GM12878 (cell line): Measurements from ENCODE around the gene RIN1. TPM values are rescaled to one million over a fixed set of nuclear protein-coding genes. Genes with fewer than 3 reads are reported as not detected.
A peak's percentile ranks its signal among the peaks of the same experiment; 100 is the strongest.

Source experiments
- BMI1 ChIP-seq: fragments of 450-650 bp; IDR thresholded peaks from 2 replicates; pipeline ENCODE4 v1.6.1; 2016; ENCODE audit warnings: mild to moderate bottlenecking, moderate library complexity, borderline replicate concordance
- CEBPZ ChIP-seq: fragments of 150-350 bp; IDR thresholded peaks from 2 replicates; pipeline ENCODE4 v1.6.1; 2016; ENCODE audit warnings: low read depth, low read length
- CREB1 ChIP-seq: IDR thresholded peaks from 2 replicates; pipeline ENCODE4 v1.6.1; 2012; ENCODE audit warnings: low read depth, mild to moderate bottlenecking, inconsistent platforms
- E4F1 ChIP-seq: fragments of 450-650 bp; IDR thresholded peaks from 2 replicates; pipeline ENCODE4 v1.6.1; 2018; ENCODE audit warnings: borderline replicate concordance, mild to moderate bottlenecking; ENCODE audit not compliant: partially characterized antibody
- FOS ChIP-seq: IDR thresholded peaks from 3 replicates; pipeline ENCODE4 v1.6.1; 2011; ENCODE audit warnings: borderline replicate concordance; ENCODE audit not compliant: insufficient read length; ENCODE audit errors: extremely low read depth
- HDAC6 ChIP-seq: fragments of 200-600 bp; sonication (generic); IDR thresholded peaks from one replicate; pipeline ENCODE4 v1.8.0; 2017; ENCODE audit warnings: antibody characterized with exemption; ENCODE audit not compliant: unreplicated experiment
- NFYB ChIP-seq: IDR thresholded peaks from 2 replicates; pipeline ENCODE4 v1.6.1; 2011; ENCODE audit warnings: low read depth, mild to moderate bottlenecking, low read length, improper control_type of control experiment, moderate library complexity; ENCODE audit not compliant: insufficient read depth
- POLR2A ChIP-seq: IDR thresholded peaks from 2 replicates; pipeline ENCODE4 v1.6.1; 2011; ENCODE audit warnings: low read depth, mild to moderate bottlenecking, low read length
- RELA ChIP-seq: fragments of 450-650 bp; IDR thresholded peaks from 2 replicates; pipeline ENCODE4 v1.8.0; 2014; ENCODE audit warnings: borderline replicate concordance; ENCODE audit not compliant: partially characterized antibody
- REST ChIP-seq: IDR thresholded peaks from 2 replicates; pipeline ENCODE4 v1.6.1; 2012; ENCODE audit warnings: mild to moderate bottlenecking, low read depth, low read length
- RFX5 ChIP-seq: IDR thresholded peaks from 2 replicates; pipeline ENCODE4 v1.6.1; 2011; ENCODE audit warnings: low read depth, low read length, improper control_type of control experiment
- RUNX3 ChIP-seq: IDR thresholded peaks from 2 replicates; pipeline ENCODE4 v1.6.1; 2012; ENCODE audit warnings: low read length, inconsistent platforms
- STAT1 ChIP-seq: fragments of 450-650 bp; conservative IDR thresholded peaks from 2 replicates; pipeline ENCODE4 v1.6.1; 2014; ENCODE audit warnings: antibody characterized with exemption, mild to moderate bottlenecking
- TAF1 ChIP-seq: IDR thresholded peaks from 2 replicates; pipeline ENCODE4 v1.6.1; 2011; ENCODE audit warnings: mild to moderate bottlenecking, low read depth, low read length, borderline replicate concordance
- ZBTB40 ChIP-seq: fragments of 450-650 bp; IDR thresholded peaks from 2 replicates; pipeline ENCODE4 v1.6.1; 2016; ENCODE audit warnings: mild to moderate bottlenecking, moderate library complexity, borderline replicate concordance
- polyA plus RNA-seq, 11 experiments: library from polyadenylated mRNA; depleted of rRNA in 4 of 11; unstranded in 6 of 11; stranded (reverse) in 5 of 11; fragments of >200 nt; fragmentation: Nextera tagmentation in 4 of 11; fragmentation: Illumina TruSeq in 1 of 11; extraction: Ambion mirVana in 4 of 11; extraction: Trizol in 1 of 11; gene quantifications; 1 replicate in 1 of 11; 2 replicates in 10 of 11; pipeline versions ENCODE4 v1.2.1 to v1.2.3, GENCODE V29; 2011 to 2016; ENCODE audit warnings: inconsistent platforms in 2 of 11, missing spikeins in 2 of 11, low read depth in 1 of 11
- total RNA-seq, 4 experiments: library from RNA; depleted of rRNA in 3 of 4; stranded (reverse); fragments of >200 nt in 3 of 4; fragmentation: Illumina TruSeq in 1 of 4; extraction: Trizol in 1 of 4; gene quantifications; 2 replicates each; pipeline versions ENCODE4 v1.2.1 to v1.2.3, GENCODE V29; 2013 to 2021

The RIN1 gene
- total and polyA plus RNA-seq, 10 of the 15 experiments (the other 5 are each of a cell fraction or from before 2014, with no cell fraction given), result 0.04 to 0.69 (median 0.22) TPM; not detected in 1

GRCh38 chr11:66344550-66345315 is 8.5 kb upstream of the RIN1 start, which contains the start of gene BRMS1 (continued):
- TF ChIP-seq E4F1 (peak; percentile 81), CREB1 (peak; percentile 99), STAT1 (0 out of 2 replicates have a peak, but pooled peaks have one; percentile 33), RELA (peak; percentile 86), TAF1 (peak; percentile 54; the same call in 1 of the 2 replicates), NFYB (peak; percentile 80), CEBPZ (0 out of 2 replicates have a peak, but pooled peaks have one; percentile 5), POLR2A (peak; percentile 98), HDAC6 (peak; percentile 42), REST (no peak), BMI1 (peak; percentile 90), FOS (no peak), ZBTB40 (peak; percentile 55; the same call in 1 of the 2 replicates), RFX5 (peak; percentile 48; the same call in 1 of the 2 replicates), RUNX3 (peak; percentile 37)
